GM23338 (cell line): Measurements from ENCODE around the gene RIPOR3. TPM values are rescaled to one million over a fixed set of nuclear protein-coding genes. Genes with fewer than 3 reads are reported as not detected.
A peak's percentile ranks its signal among the peaks of the same experiment; 100 is the strongest.

Experiments used
- ATAC-seq: fragments of 200-7000 bp; cut with Tn5 transposase; 3 replicates; pipeline ENCODE4 v1.9.1; 2020
- DNase-seq: peaks from one replicate; pipeline ENCODE4 v3.0.0-alpha.2; 2015; ENCODE audit warnings: low spot score
- H2AFZ ChIP-seq: fragments of 200-600 bp; sonication (generic); 2 replicates; pipeline ENCODE4 v1.8.0; 2016; ENCODE audit warnings: antibody characterized with exemption, mild to moderate bottlenecking, moderate library complexity
- H3F3A ChIP-seq: fragments of 200-600 bp; sonication (generic); replicated peaks from 2 replicates; pipeline ENCODE4 v1.8.0; 2017; ENCODE audit warnings: antibody characterized with exemption, mixed run types, low read depth
- H3K27ac ChIP-seq: fragments of 200-600 bp; sonication (generic); 2 replicates; pipeline ENCODE4 v1.6.1; 2016; ENCODE audit warnings: low read depth
- H3K27me3 ChIP-seq: fragments of 200-600 bp; sonication (generic); 2 replicates; pipeline ENCODE4 v1.8.0; 2016; ENCODE audit warnings: mild to moderate bottlenecking, mixed run types, moderate library complexity; ENCODE audit not compliant: insufficient read depth
- H3K36me3 ChIP-seq: fragments of 200-600 bp; sonication (generic); 2 replicates; pipeline ENCODE4 v1.8.0; 2016; ENCODE audit warnings: mild to moderate bottlenecking; ENCODE audit not compliant: insufficient read depth
- H3K4me1 ChIP-seq: fragments of 200-600 bp; sonication (generic); 2 replicates; pipeline ENCODE4 v1.8.0; 2016; ENCODE audit warnings: mild to moderate bottlenecking, moderate library complexity; ENCODE audit not compliant: insufficient read depth
- H3K4me2 ChIP-seq: fragments of 200-600 bp; sonication (generic); 2 replicates; pipeline ENCODE4 v1.7.1; 2017; ENCODE audit warnings: mixed run types
- H3K4me3 ChIP-seq: fragments of 200-600 bp; sonication (generic); 2 replicates; pipeline ENCODE4 v1.6.1; 2016; ENCODE audit warnings: mixed run types
- H3K79me2 ChIP-seq: fragments of 200-600 bp; sonication (generic); replicated peaks from 2 replicates; pipeline ENCODE4 v1.8.0; 2017; ENCODE audit warnings: mild to moderate bottlenecking; ENCODE audit not compliant: insufficient read depth
- H3K9me2 ChIP-seq: fragments of 200-600 bp; sonication (generic); 2 replicates; pipeline ENCODE4 v1.8.0; 2017; ENCODE audit not compliant: insufficient read depth
- H4K20me1 ChIP-seq: fragments of 200-600 bp; sonication (generic); replicated peaks from 2 replicates; pipeline ENCODE4 v1.8.0; 2017; ENCODE audit warnings: mild to moderate bottlenecking; ENCODE audit not compliant: insufficient read depth
- H3K27ac Mint-ChIP-seq: 2 replicates; pipeline ENCODE4 v1.8.0; 2020; ENCODE audit warnings: inconsistent platforms, mild to moderate bottlenecking, moderate library complexity, mixed read lengths
- H3K27me3 Mint-ChIP-seq: 3 replicates; pipeline ENCODE4 v1.8.0; 2022; ENCODE audit warnings: low read depth, mild to moderate bottlenecking, moderate library complexity, mixed read lengths, inconsistent platforms; ENCODE audit not compliant: insufficient read depth, poor library complexity
- H3K36me3 Mint-ChIP-seq: 3 replicates; pipeline ENCODE4 v1.8.0; 2021; ENCODE audit warnings: low read depth, mild to moderate bottlenecking, inconsistent platforms, moderate library complexity, mixed read lengths
- H3K4me1 Mint-ChIP-seq: 3 replicates; pipeline ENCODE4 v1.8.0; 2020; ENCODE audit warnings: mild to moderate bottlenecking, inconsistent platforms, mixed read lengths
- H3K4me3 Mint-ChIP-seq: 3 replicates; pipeline ENCODE4 v1.8.0; 2021; ENCODE audit warnings: moderate library complexity, mild to moderate bottlenecking, inconsistent platforms, mixed read lengths
- H3K9me3 Mint-ChIP-seq: 3 replicates; pipeline ENCODE4 v1.8.0; 2020; ENCODE audit warnings: moderate library complexity, mild to moderate bottlenecking, inconsistent platforms, mixed read lengths
- CREB1 ChIP-seq: fragments of 250-450 bp; sonication (Bioruptor Pico); IDR thresholded peaks from 2 replicates; pipeline ENCODE4 v1.5.0; 2020; ENCODE audit warnings: low read depth, mild to moderate bottlenecking, moderate library complexity
- CTCF ChIP-seq, 2 experiments: fragments of 200-600 bp in 1 of 2; sonication (generic) in 1 of 2; conservative IDR thresholded peaks; 2 replicates each; pipeline versions ENCODE4 v1.5.1 to v1.6.1; 2016 to 2017; ENCODE audit warnings: antibody characterized with exemption in 2 of 2, low read depth in 2 of 2, mild to moderate bottlenecking in 2 of 2, moderate library complexity in 1 of 2
- ETS1 ChIP-seq: IDR thresholded peaks from 2 replicates; pipeline ENCODE4 v1.6.1; 2016; ENCODE audit warnings: antibody characterized with exemption
- EZH2 ChIP-seq: fragments of 200-600 bp; sonication (generic); IDR thresholded peaks from one replicate; pipeline ENCODE4 v1.8.0; 2017; ENCODE audit warnings: antibody characterized with exemption, mild to moderate bottlenecking, low read depth; ENCODE audit not compliant: unreplicated experiment
- EZH2phosphoT487 ChIP-seq: fragments of 200-600 bp; sonication (generic); IDR thresholded peaks from one replicate; pipeline ENCODE4 v1.8.1; 2018; ENCODE audit warnings: antibody characterized with exemption; ENCODE audit not compliant: unreplicated experiment
- JUNB ChIP-seq: IDR thresholded peaks from one replicate; pipeline ENCODE4 v1.6.1; 2016; ENCODE audit warnings: antibody characterized with exemption; ENCODE audit not compliant: unreplicated experiment
- NANOG ChIP-seq: IDR thresholded peaks from 2 replicates; pipeline ENCODE4 v1.6.1; 2016; ENCODE audit warnings: antibody characterized with exemption, borderline replicate concordance
- POLR2AphosphoS5 ChIP-seq: IDR thresholded peaks from 2 replicates; pipeline ENCODE4 v1.6.1; 2016; ENCODE audit warnings: antibody characterized with exemption, low read depth
- REST ChIP-seq: IDR thresholded peaks from one replicate; pipeline ENCODE4 v1.6.1; 2018; ENCODE audit warnings: antibody characterized with exemption; ENCODE audit not compliant: unreplicated experiment
- STAT1 ChIP-seq: IDR thresholded peaks from one replicate; pipeline ENCODE4 v1.6.1; 2016; ENCODE audit warnings: antibody characterized with exemption; ENCODE audit not compliant: unreplicated experiment
- ZNF114 ChIP-seq: fragments of 250-450 bp; sonication (Bioruptor Pico); IDR thresholded peaks from 2 replicates; pipeline ENCODE4 v1.5.0; 2020; ENCODE audit warnings: mild to moderate bottlenecking, moderate library complexity
- ZNF331 ChIP-seq: fragments of 250-450 bp; sonication (Bioruptor Pico); IDR thresholded peaks from 2 replicates; pipeline ENCODE4 v1.5.0; 2020; ENCODE audit warnings: low read depth, mild to moderate bottlenecking, moderate library complexity
- ZNF462 ChIP-seq: fragments of 250-450 bp; sonication (Bioruptor Pico); IDR thresholded peaks from 2 replicates; pipeline ENCODE4 v1.5.0; 2020; ENCODE audit warnings: mild to moderate bottlenecking, moderate library complexity
- polyA plus RNA-seq: library from polyadenylated mRNA; unstranded; fragments of >200 nt; fragmentation: Nextera tagmentation; extraction: Ambion mirVana; gene quantifications from 2 replicates; pipeline ENCODE4 v1.2.1, GENCODE V29; 2016
- total RNA-seq: library from RNA; depleted of rRNA; stranded (reverse); fragments of >200 nt; shearing (Covaris generic); gene quantifications from 2 replicates; pipeline ENCODE4 v1.2.3, GENCODE V29; 2014

RIPOR3 gene
- total and polyA plus RNA-seq, 2 experiments from 2014 or later: 4.9 to 6.3 TPM

GRCh38 chr20:50652702-50653294 lies 38.5 kb downstream of the RIPOR3 start:
- ATAC-seq: no peak

More at GRCh38 chr20:50652702-50653294, 38.5 kb downstream of the RIPOR3 start:
- H3K4me3 ChIP-seq: no peak overlapping the region
- H3K4me2 ChIP-seq: no peak overlapping the region
- H3K27me3 ChIP-seq: no peaks in the 10 kb centered on the region
- no peaks in the 10 kb centered on the region for H3K4me1 ChIP-seq
- H3K27me3 Mint-ChIP-seq: peaks cover 2% of the 10 kb centered on the region
- H2AFZ ChIP-seq: no peak overlapping the region
- no peaks in the 10 kb centered on the region for H3K36me3 ChIP-seq
- no peaks in the 10 kb centered on the region for H3F3A ChIP-seq
- H3K36me3 Mint-ChIP-seq: peaks cover 11% of the 10 kb centered on the region; the same call in 2 of the 3 replicates
- peaks cover 6% of the 10 kb centered on the region; the same call in 1 of the 3 replicates for H3K4me1 Mint-ChIP-seq
- H3K27ac Mint-ChIP-seq: no peak overlapping the region; the same call in 1 of the 2 replicates
- TF ChIP-seq ZNF331 (CRISPR knock-in tag) (no peak), JUNB (no peak), POLR2AphosphoS5 (no peak), CREB1 (no peak), STAT1 (no peak), EZH2phosphoT487 (no peak), EZH2 (no peak), REST (no peak), ETS1 (no peak), ZNF462 (CRISPR knock-in tag) (no peak), NANOG (no peak), CTCF (conservative IDR thresholded peaks at IDR 0.05; ENCODE audit: low read depth in 2 of 2) (no peak), ZNF114 (CRISPR knock-in tag) (no peak)
- no peak overlapping the region for H3K4me3 Mint-ChIP-seq
- no peaks in the 10 kb centered on the region for H3K79me2 ChIP-seq
- DNase-seq: no peak
- peaks cover 14% of the 10 kb centered on the region for H3K9me3 Mint-ChIP-seq
- no peaks in the 10 kb centered on the region for H4K20me1 ChIP-seq
- no peaks in the 10 kb centered on the region for H3K9me2 ChIP-seq
- H3K27ac ChIP-seq: 0 out of 2 replicates have a peak overlapping the region, but pooled peaks have one; percentile 32
